IMR-90 (cell line): ENCODE measurements around the gene ESAM.

Experiments used
- BHLHE40 ChIP-seq: fragments of 150-350 bp; IDR thresholded peaks from 2 replicates; pipeline ENCODE4 v1.6.1; 2016; ENCODE audit warnings: mild to moderate bottlenecking, low read depth, low read length
- CHD1 ChIP-seq: IDR thresholded peaks from 2 replicates; pipeline ENCODE4 v1.6.1; 2012; ENCODE audit warnings: low read depth, low read length, improper control_type of control experiment
- MXI1 ChIP-seq: IDR thresholded peaks from 2 replicates; pipeline ENCODE4 v1.6.1; 2012; ENCODE audit warnings: low read depth, mild to moderate bottlenecking, low read length, moderate library complexity, borderline replicate concordance
- POLR2A ChIP-seq: IDR thresholded peaks from 2 replicates; pipeline ENCODE4 v1.6.1; 2012; ENCODE audit warnings: mild to moderate bottlenecking, low read depth, low read length
- RFX5 ChIP-seq: IDR thresholded peaks from 2 replicates; pipeline ENCODE4 v1.8.0; 2012; ENCODE audit warnings: low read depth, mild to moderate bottlenecking, low read length, moderate library complexity
- SMC3 ChIP-seq: fragments of 150-350 bp; IDR thresholded peaks from 2 replicates; pipeline ENCODE4 v1.6.1; 2016; ENCODE audit warnings: low read depth, mild to moderate bottlenecking, antibody characterized with exemption, low read length, moderate library complexity
- TF ChIP-seq, protein P1 (sequence below): conservative IDR thresholded peaks from 2 replicates; pipeline ENCODE4 v1.5.1; 2012; ENCODE audit warnings: mild to moderate bottlenecking, low read depth, low read length, improper control_type of control experiment
- TF ChIP-seq, protein P2 (sequence below): fragments of 150-350 bp; IDR thresholded peaks from 2 replicates; pipeline ENCODE4 v1.6.1; 2017; ENCODE audit warnings: mild to moderate bottlenecking, antibody characterized with exemption, low read length, low read depth

DNA sequence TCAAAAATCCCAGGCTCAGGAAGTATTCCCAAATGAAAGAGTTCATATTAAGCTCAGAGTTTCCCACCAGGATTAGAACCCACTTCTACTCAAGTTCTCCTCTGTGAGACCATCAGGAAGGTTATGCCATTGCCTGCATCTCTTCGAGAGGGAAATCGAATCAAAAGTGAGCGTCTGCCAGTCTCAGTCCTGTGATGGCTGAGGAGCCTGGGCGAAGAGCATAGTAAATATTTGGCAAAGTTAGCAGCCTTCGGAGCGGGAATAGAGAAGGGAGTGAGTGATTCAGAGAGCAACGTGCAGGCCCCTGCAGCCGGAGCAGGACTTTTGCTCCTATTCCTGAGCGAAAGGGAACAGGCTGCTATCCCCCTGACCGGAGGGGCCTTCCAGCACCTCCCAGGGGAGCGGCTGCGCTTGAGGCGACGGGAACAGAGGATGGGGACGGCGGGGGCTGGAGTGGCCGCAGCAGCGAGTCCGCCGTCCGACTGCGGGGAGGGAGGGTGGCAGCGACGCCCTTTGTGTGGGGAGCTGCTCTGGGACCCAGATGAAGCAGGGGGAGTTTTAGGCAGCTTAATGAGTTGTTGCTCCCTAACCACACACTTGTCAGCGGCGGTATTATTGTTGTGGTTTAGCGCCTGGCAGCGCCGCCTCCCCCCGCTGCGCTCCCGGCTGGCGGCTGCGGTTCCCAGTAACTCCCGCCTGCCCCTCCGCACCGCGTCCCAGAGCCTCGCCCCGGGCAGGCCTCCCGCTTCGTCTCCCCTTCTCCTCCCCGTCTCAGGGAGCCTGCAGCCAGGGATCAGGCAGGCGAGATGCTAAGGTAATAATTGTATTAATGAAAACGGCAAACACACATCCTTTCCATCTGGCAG is 44.1 kb downstream of the ESAM start:
- TF ChIP-seq, protein P1, sequence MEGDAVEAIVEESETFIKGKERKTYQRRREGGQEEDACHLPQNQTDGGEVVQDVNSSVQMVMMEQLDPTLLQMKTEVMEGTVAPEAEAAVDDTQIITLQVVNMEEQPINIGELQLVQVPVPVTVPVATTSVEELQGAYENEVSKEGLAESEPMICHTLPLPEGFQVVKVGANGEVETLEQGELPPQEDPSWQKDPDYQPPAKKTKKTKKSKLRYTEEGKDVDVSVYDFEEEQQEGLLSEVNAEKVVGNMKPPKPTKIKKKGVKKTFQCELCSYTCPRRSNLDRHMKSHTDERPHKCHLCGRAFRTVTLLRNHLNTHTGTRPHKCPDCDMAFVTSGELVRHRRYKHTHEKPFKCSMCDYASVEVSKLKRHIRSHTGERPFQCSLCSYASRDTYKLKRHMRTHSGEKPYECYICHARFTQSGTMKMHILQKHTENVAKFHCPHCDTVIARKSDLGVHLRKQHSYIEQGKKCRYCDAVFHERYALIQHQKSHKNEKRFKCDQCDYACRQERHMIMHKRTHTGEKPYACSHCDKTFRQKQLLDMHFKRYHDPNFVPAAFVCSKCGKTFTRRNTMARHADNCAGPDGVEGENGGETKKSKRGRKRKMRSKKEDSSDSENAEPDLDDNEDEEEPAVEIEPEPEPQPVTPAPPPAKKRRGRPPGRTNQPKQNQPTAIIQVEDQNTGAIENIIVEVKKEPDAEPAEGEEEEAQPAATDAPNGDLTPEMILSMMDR, result no peak
- TF ChIP-seq POLR2A (no peak), SMC3 (no peak), RFX5 (no peak), BHLHE40 (no peak), CHD1 (no peak), MXI1 (no peak)
- TF ChIP-seq, protein P2, sequence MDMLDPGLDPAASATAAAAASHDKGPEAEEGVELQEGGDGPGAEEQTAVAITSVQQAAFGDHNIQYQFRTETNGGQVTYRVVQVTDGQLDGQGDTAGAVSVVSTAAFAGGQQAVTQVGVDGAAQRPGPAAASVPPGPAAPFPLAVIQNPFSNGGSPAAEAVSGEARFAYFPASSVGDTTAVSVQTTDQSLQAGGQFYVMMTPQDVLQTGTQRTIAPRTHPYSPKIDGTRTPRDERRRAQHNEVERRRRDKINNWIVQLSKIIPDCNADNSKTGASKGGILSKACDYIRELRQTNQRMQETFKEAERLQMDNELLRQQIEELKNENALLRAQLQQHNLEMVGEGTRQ, result no peak
